ENCODE measurements around the gene MT1G.

MT1G gene

DNA sequence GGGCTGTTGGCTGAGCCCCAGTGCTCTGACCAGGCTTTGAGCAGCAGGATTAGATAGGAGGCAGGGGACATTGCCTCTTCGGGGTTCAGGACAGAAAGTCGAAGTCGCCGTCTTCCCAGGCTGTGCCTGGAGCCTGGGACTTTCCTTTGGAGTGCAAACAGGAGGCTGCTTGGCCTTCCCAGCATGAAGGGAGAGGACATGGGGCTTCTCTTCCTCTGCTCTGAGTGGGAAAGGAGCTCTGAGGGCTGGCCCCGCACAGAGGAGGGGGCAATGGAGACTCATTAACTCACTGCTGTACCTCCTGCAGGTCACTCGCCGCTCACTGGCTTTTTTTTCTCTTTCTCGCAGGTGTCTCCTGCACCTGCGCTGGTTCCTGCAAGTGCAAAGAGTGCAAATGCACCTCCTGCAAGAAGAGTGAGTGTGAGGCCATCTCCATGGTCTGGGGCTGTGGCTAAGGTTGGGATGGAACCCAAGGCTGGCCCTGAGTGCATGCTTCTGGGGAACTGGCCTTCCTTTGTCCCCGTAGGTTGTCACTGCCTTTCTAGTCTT, 9.5 kb downstream of the MT1G start:
- TF ChIP-seq, protein P1, sequence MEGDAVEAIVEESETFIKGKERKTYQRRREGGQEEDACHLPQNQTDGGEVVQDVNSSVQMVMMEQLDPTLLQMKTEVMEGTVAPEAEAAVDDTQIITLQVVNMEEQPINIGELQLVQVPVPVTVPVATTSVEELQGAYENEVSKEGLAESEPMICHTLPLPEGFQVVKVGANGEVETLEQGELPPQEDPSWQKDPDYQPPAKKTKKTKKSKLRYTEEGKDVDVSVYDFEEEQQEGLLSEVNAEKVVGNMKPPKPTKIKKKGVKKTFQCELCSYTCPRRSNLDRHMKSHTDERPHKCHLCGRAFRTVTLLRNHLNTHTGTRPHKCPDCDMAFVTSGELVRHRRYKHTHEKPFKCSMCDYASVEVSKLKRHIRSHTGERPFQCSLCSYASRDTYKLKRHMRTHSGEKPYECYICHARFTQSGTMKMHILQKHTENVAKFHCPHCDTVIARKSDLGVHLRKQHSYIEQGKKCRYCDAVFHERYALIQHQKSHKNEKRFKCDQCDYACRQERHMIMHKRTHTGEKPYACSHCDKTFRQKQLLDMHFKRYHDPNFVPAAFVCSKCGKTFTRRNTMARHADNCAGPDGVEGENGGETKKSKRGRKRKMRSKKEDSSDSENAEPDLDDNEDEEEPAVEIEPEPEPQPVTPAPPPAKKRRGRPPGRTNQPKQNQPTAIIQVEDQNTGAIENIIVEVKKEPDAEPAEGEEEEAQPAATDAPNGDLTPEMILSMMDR (conservative IDR thresholded peaks at IDR 0.05; ENCODE audit: control insufficient read depth, insufficient read depth, low read depth, low read length): no peak
- no peak for DNase-seq (ENCODE audit: low read depth)
- H3K4me3 ChIP-seq (ENCODE audit: control insufficient read depth, low read depth, low read length): no peak overlapping the region

DNA sequence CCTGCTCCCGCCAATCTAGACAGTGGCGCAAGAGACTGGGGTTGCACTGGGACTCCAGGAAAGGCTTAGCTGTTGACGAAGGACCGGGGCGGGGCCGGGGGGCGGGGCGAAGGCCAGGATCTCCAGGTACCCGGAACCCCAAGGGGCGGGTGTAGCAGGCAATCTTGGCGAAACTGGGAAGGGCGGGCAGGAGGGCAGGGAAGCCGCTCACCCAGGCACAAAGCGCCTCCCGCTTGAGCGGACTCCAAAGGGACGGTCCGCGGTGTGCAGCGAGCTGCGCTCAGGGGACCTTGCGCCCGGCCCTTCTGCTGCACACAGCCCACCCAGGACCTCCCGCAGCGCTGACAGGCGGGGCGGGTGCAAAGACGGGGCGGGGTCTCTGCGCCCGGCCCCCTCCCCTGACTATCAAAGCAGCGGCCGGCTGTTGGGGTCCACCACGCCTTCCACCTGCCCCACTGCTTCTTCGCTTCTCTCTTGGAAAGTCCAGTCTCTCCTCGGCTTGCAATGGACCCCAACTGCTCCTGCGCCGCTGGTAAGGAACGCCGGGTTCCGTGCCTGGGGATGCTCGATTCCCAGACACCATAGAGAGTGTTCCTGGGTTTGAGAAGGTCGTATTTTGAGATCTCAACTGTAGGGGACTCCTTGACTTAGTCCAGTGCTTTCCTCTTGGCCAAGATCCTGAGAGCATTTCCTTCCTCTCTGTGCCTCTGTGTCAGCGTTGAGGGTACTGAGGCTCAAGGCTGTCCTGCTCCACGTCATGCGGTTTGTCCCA, 10.1 kb downstream of the MT1G start, which contains the start of gene MT1F:
Gene MT1F (plus strand): TSS at position 405 of the 772 bp plus-strand sequence. CDS start 100 bp downstream, at position 505.
- DNase-seq (ENCODE audit: low read depth): peak; percentile 45
- peak within 1 kb of the TSS; percentile 30 for H3K4me3 ChIP-seq (ENCODE audit: control insufficient read depth, low read depth, low read length)
- TF ChIP-seq, protein P1 (conservative IDR thresholded peaks at IDR 0.05; ENCODE audit: control insufficient read depth, insufficient read depth, low read depth, low read length): no peak

DNA sequence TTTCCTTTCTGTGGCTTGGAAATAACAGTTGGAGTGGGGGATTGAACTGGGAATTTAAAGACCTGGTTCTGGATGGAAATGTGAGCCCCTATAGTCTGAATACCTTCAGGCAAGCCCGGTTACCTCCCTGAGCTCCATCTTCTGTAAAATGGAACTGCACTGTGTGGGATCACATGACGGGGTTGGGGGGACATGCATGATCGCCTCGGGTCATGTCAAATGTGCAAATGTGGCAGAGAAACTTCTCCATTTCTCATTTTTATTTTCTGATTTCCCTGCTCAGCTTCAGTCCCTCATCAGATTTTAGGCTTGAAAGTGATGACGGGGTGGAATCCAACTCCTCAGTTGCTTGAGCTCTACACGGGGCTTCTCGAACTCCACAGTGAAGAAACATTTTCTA, 14.6 kb downstream of the MT1G start:
- TF ChIP-seq, protein P1 (conservative IDR thresholded peaks at IDR 0.05; ENCODE audit: control insufficient read depth, insufficient read depth, low read depth, low read length): no peak

DNA sequence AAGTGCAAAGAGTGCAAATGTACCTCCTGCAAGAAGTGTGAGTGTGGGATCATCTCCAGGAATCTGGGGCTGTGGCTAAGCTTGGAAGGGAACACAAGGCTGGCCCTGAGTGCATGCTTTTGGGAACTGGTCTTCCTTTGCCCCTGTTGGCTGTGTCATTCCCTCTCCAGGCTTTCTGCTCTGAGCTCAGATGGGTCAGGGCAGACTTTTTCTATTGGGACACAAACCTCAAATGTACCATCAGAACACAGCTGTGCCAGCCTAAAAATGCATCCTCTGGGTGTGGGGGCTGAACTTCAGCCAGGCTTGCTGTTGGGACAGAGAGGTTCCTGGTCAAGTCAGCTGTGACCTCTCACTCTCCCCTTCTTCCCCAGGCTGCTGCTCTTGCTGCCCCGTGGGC, 15.3 kb downstream of the MT1G start:
- H3K4me3 ChIP-seq (ENCODE audit: control insufficient read depth, low read depth, low read length): no peak overlapping the region
- TF ChIP-seq, protein P1 (conservative IDR thresholded peaks at IDR 0.05; ENCODE audit: control insufficient read depth, insufficient read depth, low read depth, low read length): no peak
- DNase-seq (ENCODE audit: low read depth): no peak

More for the DNA sequence above, 14.6 kb downstream of the MT1G start:
- no peak for DNase-seq (ENCODE audit: low read depth)
- no peak overlapping the region for H3K4me3 ChIP-seq (ENCODE audit: control insufficient read depth, low read depth, low read length)

DNA sequence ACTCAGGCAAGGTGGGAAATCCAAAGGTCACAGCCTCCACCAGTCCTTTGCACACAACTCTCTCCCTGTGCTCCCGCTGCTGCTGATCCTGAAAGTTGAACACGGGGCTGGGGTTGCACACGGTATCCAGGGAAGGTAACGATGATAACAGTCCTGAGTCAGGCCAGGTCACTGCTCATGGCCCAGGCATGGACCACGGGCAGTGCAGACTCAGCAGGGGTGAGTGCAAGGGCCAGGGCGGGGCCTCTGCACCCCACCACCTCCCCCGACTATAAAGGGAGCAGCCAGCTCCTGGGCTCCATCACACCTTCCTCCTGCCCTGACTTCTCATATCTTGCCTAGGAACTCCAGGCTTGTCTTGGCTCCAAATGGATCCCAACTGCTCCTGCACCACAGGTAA, 16.3 kb downstream of the MT1G start, which contains the start of gene MT1B:
Gene MT1B (plus strand): TSS at position 301 of the 400 bp plus-strand sequence. CDS start 68 bp downstream, at position 369.
- TF ChIP-seq, protein P1 (conservative IDR thresholded peaks at IDR 0.05; ENCODE audit: control insufficient read depth, insufficient read depth, low read depth, low read length): no peak
- no peak within 1 kb of the TSS for H3K4me3 ChIP-seq (ENCODE audit: control insufficient read depth, low read depth, low read length)
- DNase-seq (ENCODE audit: low read depth): no peak

DNA sequence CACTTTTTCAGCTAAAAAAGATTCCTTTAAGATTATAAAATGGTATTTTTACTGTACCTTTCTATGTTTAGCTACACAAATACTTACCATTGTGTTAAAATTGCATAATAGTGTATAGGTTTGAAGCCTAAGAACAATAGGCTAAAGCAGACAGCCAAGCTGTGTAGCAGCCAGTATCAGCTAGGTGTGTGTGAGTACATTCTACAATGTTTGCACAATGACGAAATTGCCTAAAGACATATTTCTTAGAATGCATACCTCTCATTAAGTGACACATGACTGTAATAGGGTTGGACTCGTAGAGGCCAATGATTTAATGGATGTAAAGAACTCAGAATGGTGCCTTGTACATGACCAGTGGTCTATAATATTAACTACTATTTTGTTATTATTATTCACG, 18.0 kb downstream of the MT1G start:
- H3K4me3 ChIP-seq (ENCODE audit: control insufficient read depth, low read depth, low read length): no peak overlapping the region
- TF ChIP-seq, protein P1 (conservative IDR thresholded peaks at IDR 0.05; ENCODE audit: control insufficient read depth, insufficient read depth, low read depth, low read length): no peak
- no peak for DNase-seq (ENCODE audit: low read depth)
